ENCODE measurements around the gene DNAAF1.
"Not testable (repeated sequence)": the region's sequence is repeated elsewhere in the genome, so short reads cannot be mapped to it uniquely, and the experiment has no call there.

The DNAAF1 gene

DNA sequence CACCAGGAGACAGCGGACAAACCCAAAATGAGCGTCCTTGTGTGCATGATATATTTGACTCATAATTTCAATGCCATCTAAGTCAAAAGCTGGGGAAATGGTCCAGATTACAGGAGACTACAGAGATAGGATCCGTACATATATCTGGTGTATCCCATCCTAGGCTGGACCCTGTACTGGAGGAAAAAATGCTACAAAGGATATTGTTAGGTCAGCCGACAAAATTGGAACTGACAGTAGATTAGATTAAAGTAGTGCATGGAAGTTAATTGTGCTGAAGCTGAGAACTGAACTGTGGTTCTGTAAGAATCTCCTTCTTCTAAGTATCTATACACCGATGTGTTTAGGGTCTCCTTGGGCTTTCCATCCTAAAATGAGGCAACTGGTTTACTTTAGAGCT lies 70.4 kb downstream of the DNAAF1 start:
- DNase-seq (ENCODE audit: low spot score), result no peak
- no peaks in the 10 kb centered on the region for H3K27me3 ChIP-seq (ENCODE audit: insufficient read depth, poor library complexity, severe bottlenecking)
- no peaks in the 10 kb centered on the region for H3K9me3 ChIP-seq (ENCODE audit: severe bottlenecking)
- H3K27ac ChIP-seq (ENCODE audit: poor library complexity, severe bottlenecking), result no peak overlapping the region
- no peak for ATAC-seq (ENCODE audit: low read depth)
- no peaks in the 10 kb centered on the region for H3K4me1 ChIP-seq (ENCODE audit: insufficient read depth, poor library complexity, severe bottlenecking)
- no peak overlapping the region for H3K4me3 ChIP-seq (ENCODE audit: severe bottlenecking)
- H3K36me3 ChIP-seq (ENCODE audit: low read depth), result no peaks in the 10 kb centered on the region
- TF ChIP-seq, protein P1, sequence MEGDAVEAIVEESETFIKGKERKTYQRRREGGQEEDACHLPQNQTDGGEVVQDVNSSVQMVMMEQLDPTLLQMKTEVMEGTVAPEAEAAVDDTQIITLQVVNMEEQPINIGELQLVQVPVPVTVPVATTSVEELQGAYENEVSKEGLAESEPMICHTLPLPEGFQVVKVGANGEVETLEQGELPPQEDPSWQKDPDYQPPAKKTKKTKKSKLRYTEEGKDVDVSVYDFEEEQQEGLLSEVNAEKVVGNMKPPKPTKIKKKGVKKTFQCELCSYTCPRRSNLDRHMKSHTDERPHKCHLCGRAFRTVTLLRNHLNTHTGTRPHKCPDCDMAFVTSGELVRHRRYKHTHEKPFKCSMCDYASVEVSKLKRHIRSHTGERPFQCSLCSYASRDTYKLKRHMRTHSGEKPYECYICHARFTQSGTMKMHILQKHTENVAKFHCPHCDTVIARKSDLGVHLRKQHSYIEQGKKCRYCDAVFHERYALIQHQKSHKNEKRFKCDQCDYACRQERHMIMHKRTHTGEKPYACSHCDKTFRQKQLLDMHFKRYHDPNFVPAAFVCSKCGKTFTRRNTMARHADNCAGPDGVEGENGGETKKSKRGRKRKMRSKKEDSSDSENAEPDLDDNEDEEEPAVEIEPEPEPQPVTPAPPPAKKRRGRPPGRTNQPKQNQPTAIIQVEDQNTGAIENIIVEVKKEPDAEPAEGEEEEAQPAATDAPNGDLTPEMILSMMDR (IDR thresholded peaks at IDR 0.05; ENCODE audit: poor library complexity, severe bottlenecking), result no peak

DNA sequence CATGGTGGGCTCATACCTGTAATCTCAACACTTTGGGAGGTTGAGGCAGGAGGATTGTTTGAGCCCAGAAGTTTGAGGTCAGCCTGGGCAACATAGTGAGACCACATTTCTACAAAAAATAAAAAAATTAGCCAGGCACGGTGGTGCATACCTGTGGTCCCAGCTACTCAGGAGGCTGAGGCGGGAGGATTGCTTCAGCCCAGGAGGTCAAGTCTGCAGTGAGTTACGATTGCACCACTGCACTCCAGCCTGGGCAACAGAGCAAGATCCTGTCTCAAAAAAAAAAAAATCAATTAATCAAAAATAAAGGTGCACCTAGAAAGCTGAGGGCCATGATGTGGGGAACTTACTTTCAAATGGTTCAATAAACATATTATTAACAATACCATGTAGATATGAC lies 71.0 kb downstream of the DNAAF1 start:
- not testable (repeated sequence) for H3K4me1 ChIP-seq (ENCODE audit: insufficient read depth, poor library complexity, severe bottlenecking); DNase-seq (ENCODE audit: low spot score); H3K36me3 ChIP-seq (ENCODE audit: low read depth); H3K27me3 ChIP-seq (ENCODE audit: insufficient read depth, poor library complexity, severe bottlenecking); H3K4me3 ChIP-seq (ENCODE audit: severe bottlenecking); H3K27ac ChIP-seq (ENCODE audit: poor library complexity, severe bottlenecking); H3K9me3 ChIP-seq (ENCODE audit: severe bottlenecking); ATAC-seq (ENCODE audit: low read depth)

DNA sequence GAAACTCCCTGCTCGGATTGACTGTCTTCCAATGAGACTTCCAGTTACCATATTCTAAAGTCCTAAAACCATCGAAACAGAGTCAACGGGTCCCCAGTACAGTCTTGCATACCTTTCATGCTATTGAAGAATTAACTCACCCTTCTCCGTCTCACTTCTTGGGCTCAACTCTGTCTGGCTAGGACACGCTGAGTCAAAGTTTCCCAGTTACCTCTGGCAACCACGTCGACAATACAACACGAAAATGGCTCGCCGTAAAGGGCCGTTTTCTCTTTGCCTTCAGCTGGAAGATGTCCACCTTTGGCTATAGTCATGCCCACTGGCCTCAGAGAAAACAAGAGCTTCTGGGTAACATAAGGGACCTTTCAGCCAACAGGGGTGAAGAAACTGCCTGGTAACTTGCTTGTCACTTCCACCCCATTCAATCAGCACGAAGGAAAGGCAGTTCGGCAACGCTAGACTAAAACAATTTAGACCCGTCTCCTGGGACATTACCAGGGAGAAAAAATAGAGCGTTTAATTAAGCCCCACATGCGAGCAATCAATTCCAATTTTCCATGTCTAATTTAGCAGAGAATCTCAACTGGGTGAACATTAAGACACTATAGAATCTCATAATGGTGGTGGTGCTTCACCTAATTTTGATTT lies 73.2 kb downstream of the DNAAF1 start:
- H3K27me3 ChIP-seq (ENCODE audit: insufficient read depth, poor library complexity, severe bottlenecking), result no peaks in the 10 kb centered on the region
- no peaks in the 10 kb centered on the region for H3K9me3 ChIP-seq (ENCODE audit: severe bottlenecking)
- H3K36me3 ChIP-seq (ENCODE audit: low read depth), result no peaks in the 10 kb centered on the region
- no peak for DNase-seq (ENCODE audit: low spot score)
- H3K4me3 ChIP-seq (ENCODE audit: severe bottlenecking), result no peak overlapping the region
- no peak overlapping the region for H3K27ac ChIP-seq (ENCODE audit: poor library complexity, severe bottlenecking)
- no peaks in the 10 kb centered on the region for H3K4me1 ChIP-seq (ENCODE audit: insufficient read depth, poor library complexity, severe bottlenecking)
- TF ChIP-seq, protein P1 (IDR thresholded peaks at IDR 0.05; ENCODE audit: poor library complexity, severe bottlenecking), result no peak
- ATAC-seq (ENCODE audit: low read depth), result no peak

DNA sequence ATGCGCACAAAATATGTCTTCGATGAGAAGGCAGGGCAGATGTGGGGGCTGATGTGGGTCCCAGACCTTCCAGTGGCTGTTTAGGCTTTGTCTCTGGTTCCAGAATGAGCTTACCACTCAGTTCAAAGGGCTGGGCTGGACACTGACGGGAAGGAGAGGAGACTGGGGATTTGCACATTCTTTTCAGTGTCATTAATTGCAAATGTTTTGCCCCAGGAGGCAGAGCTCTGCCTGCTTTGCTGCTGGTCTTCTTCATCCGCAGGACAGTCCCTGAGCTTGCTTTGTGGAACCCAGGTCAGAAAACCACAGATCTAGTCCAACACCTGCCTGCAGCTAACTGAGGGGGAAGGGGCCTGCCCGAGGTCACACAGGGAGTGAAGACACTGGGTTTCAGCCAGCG lies 73.8 kb downstream of the DNAAF1 start:
- no peaks in the 10 kb centered on the region for H3K9me3 ChIP-seq (ENCODE audit: severe bottlenecking)
- ATAC-seq (ENCODE audit: low read depth) (no peak), DNase-seq (ENCODE audit: low spot score) (no peak)
- H3K4me1 ChIP-seq (ENCODE audit: insufficient read depth, poor library complexity, severe bottlenecking), result no peaks in the 10 kb centered on the region
- no peaks in the 10 kb centered on the region for H3K36me3 ChIP-seq (ENCODE audit: low read depth)
- no peaks in the 10 kb centered on the region for H3K27me3 ChIP-seq (ENCODE audit: insufficient read depth, poor library complexity, severe bottlenecking)
- H3K27ac ChIP-seq (ENCODE audit: poor library complexity, severe bottlenecking), result no peak overlapping the region
- H3K4me3 ChIP-seq (ENCODE audit: severe bottlenecking), result no peak overlapping the region
- TF ChIP-seq, protein P1 (IDR thresholded peaks at IDR 0.05; ENCODE audit: poor library complexity, severe bottlenecking), result no peak

DNA sequence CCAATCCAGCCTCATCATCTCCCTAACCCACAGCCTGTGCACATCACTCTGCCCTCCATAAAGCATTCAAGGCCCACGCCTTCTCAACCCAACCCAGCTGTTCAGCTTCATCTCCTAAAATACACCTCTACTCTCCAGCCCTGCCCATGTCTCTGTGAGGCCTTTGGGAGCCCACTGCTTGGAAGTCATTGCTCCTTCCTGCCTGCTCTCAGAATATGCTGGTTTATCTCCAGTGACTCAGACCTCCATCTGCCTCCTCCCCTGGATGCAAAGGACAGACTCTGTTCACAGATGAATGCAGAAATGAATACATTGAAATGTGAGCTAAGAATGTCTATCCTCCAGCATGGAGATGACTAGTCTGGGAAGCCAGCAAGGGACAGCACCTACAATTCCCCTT lies 75.7 kb downstream of the DNAAF1 start:
- DNase-seq (ENCODE audit: low spot score), result no peak
- H3K9me3 ChIP-seq (ENCODE audit: severe bottlenecking), result no peaks in the 10 kb centered on the region

More for the DNA sequence above, 75.7 kb downstream of the DNAAF1 start:
- Histone ChIP-seq H3K4me3 (ENCODE audit: severe bottlenecking) (no peak overlapping the region), H3K27ac (ENCODE audit: poor library complexity, severe bottlenecking) (no peak overlapping the region), H3K27me3 (ENCODE audit: insufficient read depth, poor library complexity, severe bottlenecking) (no peaks in the 10 kb centered on the region), H3K36me3 (ENCODE audit: low read depth) (no peaks in the 10 kb centered on the region), H3K4me1 (ENCODE audit: insufficient read depth, poor library complexity, severe bottlenecking) (no peaks in the 10 kb centered on the region)
- TF ChIP-seq, protein P1 (IDR thresholded peaks at IDR 0.05; ENCODE audit: poor library complexity, severe bottlenecking), result no peak
- no peak; the same call in 2 of the 3 replicates for ATAC-seq (ENCODE audit: low read depth)

Measured in RWPE2 (cell line).